CD14-positive monocyte (primary cell): ENCODE results near the gene SLC6A6. TPM values are rescaled to one million over a fixed set of nuclear protein-coding genes. Genes with fewer than 3 reads are reported as not detected.
A peak's percentile ranks its signal among the peaks of the same experiment; 100 is the strongest.

Source experiments
- DNase-seq, 3 donors: peaks; one replicate each; pipeline ENCODE4 v3.0.0-alpha.2; 2011 to 2022
- H2AFZ ChIP-seq: 2 replicates; pipeline ENCODE4 v1.6.0; 2012; ENCODE audit warnings: mild to moderate bottlenecking, low read depth, low read length, inconsistent platforms; ENCODE audit not compliant: insufficient read depth, poor library complexity, severe bottlenecking
- H3K27ac ChIP-seq, 2 donors: 1 replicate in 1 of 2; 2 replicates in 1 of 2; pipeline ENCODE4 v1.5.1; 2012 to 2013; ENCODE audit warnings: low read length in 2 of 2, control low read depth in 1 of 2, inconsistent platforms in 1 of 2, low read depth in 1 of 2, mild to moderate bottlenecking in 1 of 2
- H3K27me3 ChIP-seq, 2 donors: one replicate each; pipeline versions ENCODE4 v1.6.0 to v1.6.1; 2011 to 2013; ENCODE audit warnings: low read length in 2 of 2; ENCODE audit not compliant: control insufficient read depth in 2 of 2, insufficient read depth in 2 of 2
- H3K36me3 ChIP-seq, 2 donors: replicated peaks in 1 of 2; 1 replicate in 1 of 2; 2 replicates in 1 of 2; pipeline versions ENCODE4 v1.5.1 to v1.6.1; 2012 to 2013; ENCODE audit warnings: low read length in 2 of 2, control low read depth in 1 of 2, inconsistent platforms in 1 of 2, mild to moderate bottlenecking in 1 of 2; ENCODE audit not compliant: insufficient read depth in 2 of 2, control insufficient read depth in 1 of 2
- H3K4me1 ChIP-seq, 2 donors: 1 replicate in 1 of 2; 2 replicates in 1 of 2; pipeline versions ENCODE4 v1.5.1 to v1.6.1; 2012 to 2013; ENCODE audit warnings: low read length in 2 of 2, control low read depth in 1 of 2, inconsistent platforms in 1 of 2, mild to moderate bottlenecking in 1 of 2, moderate library complexity in 1 of 2; ENCODE audit not compliant: insufficient read depth in 2 of 2, control insufficient read depth in 1 of 2
- H3K4me2 ChIP-seq: replicated peaks from 2 replicates; pipeline ENCODE3; 2012; ENCODE audit warnings: low read length, moderate library complexity, mild to moderate bottlenecking; ENCODE audit not compliant: poor library complexity, severe bottlenecking; ENCODE audit errors: extremely low read depth
- H3K4me3 ChIP-seq, 3 experiments: fragments of 200-600 bp in 1 of 3; sonication (generic) in 1 of 3; replicated peaks in 1 of 3; 1 replicate in 2 of 3; 2 replicates in 1 of 3; pipeline ENCODE4 v1.5.1; 2011 to 2013; ENCODE audit warnings: low read length in 3 of 3, mild to moderate bottlenecking in 3 of 3, control low read depth in 2 of 3, low read depth in 2 of 3, inconsistent platforms in 1 of 3, moderate library complexity in 1 of 3
- H3K79me2 ChIP-seq: 2 replicates; pipeline ENCODE4 v1.6.0; 2012; ENCODE audit warnings: mild to moderate bottlenecking, control low read depth, inconsistent platforms, low read length, moderate library complexity; ENCODE audit not compliant: insufficient read depth
- H3K9ac ChIP-seq: 2 replicates; pipeline ENCODE4 v1.6.0; 2017; ENCODE audit warnings: low read length, mild to moderate bottlenecking; ENCODE audit not compliant: insufficient read depth, poor library complexity, severe bottlenecking
- H3K9me3 ChIP-seq, 2 donors: replicated peaks in 1 of 2; 1 replicate in 1 of 2; 2 replicates in 1 of 2; pipeline versions ENCODE4 v1.5.1 to v1.6.1; 2012 to 2013; ENCODE audit warnings: low read length in 2 of 2, control low read depth in 1 of 2; ENCODE audit not compliant: control insufficient read depth in 1 of 2, insufficient read depth in 1 of 2
- H4K20me1 ChIP-seq: 2 replicates; pipeline ENCODE4 v1.6.0; 2012; ENCODE audit warnings: mild to moderate bottlenecking, low read length, control low read depth, moderate library complexity; ENCODE audit not compliant: insufficient read depth
- H3K27ac Mint-ChIP-seq, 7 donors: one replicate each; pipeline ENCODE4 v1.8.0; 2020; ENCODE audit warnings: mild to moderate bottlenecking in 7 of 7, mixed read lengths in 7 of 7, moderate library complexity in 6 of 7, inconsistent platforms in 2 of 7
- H3K27me3 Mint-ChIP-seq, 3 donors: one replicate each; pipeline ENCODE4 v1.8.0; 2021 to 2022; ENCODE audit warnings: low read depth in 3 of 3, mild to moderate bottlenecking in 3 of 3, mixed read lengths in 3 of 3, moderate library complexity in 3 of 3, inconsistent platforms in 1 of 3
- H3K36me3 Mint-ChIP-seq, 2 donors: one replicate each; pipeline ENCODE4 v1.8.0; 2020; ENCODE audit warnings: mixed read lengths in 2 of 2, inconsistent platforms in 1 of 2, mild to moderate bottlenecking in 1 of 2
- H3K4me1 Mint-ChIP-seq: one replicate; pipeline ENCODE4 v1.8.0; 2020; ENCODE audit warnings: mild to moderate bottlenecking, mixed read lengths
- H3K4me3 Mint-ChIP-seq, 2 donors: one replicate each; pipeline ENCODE4 v1.8.0; 2020; ENCODE audit warnings: mild to moderate bottlenecking in 2 of 2, mixed read lengths in 2 of 2, moderate library complexity in 1 of 2
- H3K9me3 Mint-ChIP-seq, 7 donors: one replicate each; pipeline ENCODE4 v1.8.0; 2020 to 2022; ENCODE audit warnings: mixed read lengths in 7 of 7, mild to moderate bottlenecking in 6 of 7, moderate library complexity in 6 of 7, inconsistent platforms in 2 of 7
- CTCF ChIP-seq: fragments of 200-600 bp; IDR thresholded peaks from one replicate; pipeline ENCODE4 v1.8.0; 2022; ENCODE audit warnings: antibody characterized with exemption, mild to moderate bottlenecking
- WGBS: methylation state at CpG from one replicate; pipeline ENCODE4 v1.1.5; 2013; ENCODE audit warnings: missing lambda C conversion rate; ENCODE audit not compliant: insufficient coverage; 5-methylcytosine and 5-hydroxymethylcytosine counted together
- intact Hi-C, 2 donors: fragments of 100-400 bp; cut with micrococcal nuclease; formaldehyde crosslinking; loops; one replicate each; pipeline versions ENCODE4 v1.15.0 to v1.15.1; 2023
- polyA plus RNA-seq, 3 donors: library from polyadenylated mRNA; depleted of rRNA in 1 of 3; unstranded in 2 of 3; stranded (reverse) in 1 of 3; fragments of 300-500 nt in 2 of 3; fragments of >200 nt in 1 of 3; fragmentation: Illumina TruSeq in 2 of 3; gene quantifications; 1 replicate in 2 of 3; 2 replicates in 1 of 3; pipeline ENCODE4 v1.2.3, GENCODE V29; 2012 to 2021

SLC6A6 gene
- polyA plus RNA-seq, 3 donors = 18.4 to 136 (median 24.5) TPM

DNA sequence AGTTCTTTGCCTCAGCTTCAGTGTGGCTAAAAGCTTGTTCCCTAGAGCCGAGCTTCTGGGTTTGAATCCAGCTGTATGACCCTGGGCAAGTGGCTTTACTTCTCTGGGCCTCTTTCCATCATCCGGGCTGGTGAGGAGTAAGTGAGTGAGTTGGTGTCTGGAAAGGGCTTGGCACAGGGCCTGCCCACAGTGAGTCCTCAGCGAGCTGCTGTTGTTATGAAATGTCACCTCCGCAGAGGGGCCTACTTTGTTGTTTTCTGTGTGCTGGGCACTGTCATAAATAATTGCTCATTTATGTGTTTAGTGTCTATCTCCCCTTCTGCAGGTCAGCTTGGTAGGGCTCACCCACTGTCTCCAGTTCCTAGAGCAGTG, 31.7 kb downstream of the SLC6A6 start:
- Histone ChIP-seq H3K79me2 (peaks cover 81% of the 10 kb centered on the region), H3K27ac (peak overlapping the region; percentile 97 to 100), H3K9me3 (no peaks in the 10 kb centered on the region), H3K4me2 (peak overlapping the region; percentile 63), H2AFZ (no peak overlapping the region), H3K9ac (peak overlapping the region; percentile 94), H3K27me3 (no peaks in the 10 kb centered on the region), H3K4me3 (peak overlapping the region in 1 of 3 experiments; percentile 44), H3K4me1 (peaks cover 94 to 98% of the 10 kb centered on the region in 2 donors), H3K36me3 (no peaks in the 10 kb centered on the region), H4K20me1 (no peaks in the 10 kb centered on the region)
- DNase-seq = peak; percentile 83 to 89 (median 83)
- H3K27me3 Mint-ChIP-seq = peaks cover 0 to 2% (median 0%) of the 10 kb centered on the region in 3 donors
- peaks cover 0 to 3% (median 0%) of the 10 kb centered on the region in 7 donors for H3K9me3 Mint-ChIP-seq
- intact Hi-C loops = loop anchor here in 1 of 2 donors (2.0 kb wide), 1 partner anchor 23 kb away; no protein-coding TSS in a partner anchor
- H3K36me3 Mint-ChIP-seq = peaks cover 39 to 54% of the 10 kb centered on the region in 2 donors
- H3K4me3 Mint-ChIP-seq = peak overlapping the region; percentile 54 to 56
- WGBS = 0% methylated on average over 2 of the region's 4 CpGs
- H3K27ac Mint-ChIP-seq = peak overlapping the region; percentile 97 to 100 (median 100)
- TF ChIP-seq CTCF = no peak
- peaks cover 94% of the 10 kb centered on the region for H3K4me1 Mint-ChIP-seq

- H3K27me3 Mint-ChIP-seq = peaks cover 0 to 2% (median 0%) of the 10 kb centered on the region in 3 donors
- peak overlapping the region; percentile 97 to 100 (median 100) for H3K27ac Mint-ChIP-seq
- Histone ChIP-seq H3K4me2 (peak overlapping the region; percentile 63), H3K27me3 (no peaks in the 10 kb centered on the region), H3K79me2 (peaks cover 79% of the 10 kb centered on the region), H3K9ac (peak overlapping the region; percentile 94), H3K27ac (peak overlapping the region; percentile 97 to 100), H3K4me3 (peak overlapping the region in 1 of 3 experiments; percentile 44), H3K36me3 (no peaks in the 10 kb centered on the region), H3K4me1 (peaks cover 94 to 98% of the 10 kb centered on the region in 2 donors), H4K20me1 (peaks cover 2% of the 10 kb centered on the region), H3K9me3 (no peaks in the 10 kb centered on the region), H2AFZ (no peak overlapping the region)
- H3K36me3 Mint-ChIP-seq = peaks cover 36 to 51% of the 10 kb centered on the region in 2 donors
- intact Hi-C loops = loop anchor here in 1 of 2 donors (2.0 kb wide), 1 partner anchor 24 kb away; no protein-coding TSS in a partner anchor
- 13% methylated on average over 7 of the region's 12 CpGs for WGBS
- peak overlapping the region; percentile 54 to 78 for H3K4me3 Mint-ChIP-seq
- peaks cover 94% of the 10 kb centered on the region for H3K4me1 Mint-ChIP-seq
- peak; percentile 82 to 85 (median 84) for DNase-seq
- TF ChIP-seq CTCF = no peak
- peaks cover 0 to 3% (median 0%) of the 10 kb centered on the region in 7 donors for H3K9me3 Mint-ChIP-seq
These were observed 32.2 kb downstream of the SLC6A6 start for GRCh38 chr3:14434498-14435151.
